ENCODE results near the gene FGD2.
"Not testable (repeated sequence)": the region's sequence is repeated elsewhere in the genome, so short reads cannot be mapped to it uniquely, and the experiment has no call there.

FGD2 gene

GRCh38 chr6:36980876-36981619 is 24.4 kb upstream of the FGD2 start:
- H3K27me3 ChIP-seq (ENCODE audit: control insufficient read depth in 1 of 2, insufficient read depth in 2 of 2, low read length in 2 of 2): no peaks in the 10 kb centered on the region
- H3K36me3 ChIP-seq (ENCODE audit: control insufficient read depth in 2 of 2, insufficient read depth in 2 of 2, low read length in 2 of 2): peaks cover 22% of the 10 kb centered on the region in 2 donors
- no peak overlapping the region for H3K9ac ChIP-seq (ENCODE audit: low read length in 2 of 2)
- peaks cover 52% of the 10 kb centered on the region for H3K4me1 ChIP-seq (ENCODE audit: control insufficient read depth, insufficient read depth, low read length)
- no peak overlapping the region for H3K4me3 ChIP-seq (ENCODE audit: low read length in 2 of 2)
- peak overlapping the region; percentile 18 for H3K27ac ChIP-seq (ENCODE audit: low read length)
- H3K9me3 ChIP-seq (ENCODE audit: control insufficient read depth in 2 of 2, low read length in 2 of 2): no peaks in the 10 kb centered on the region

- Histone ChIP-seq H3K27me3 (ENCODE audit: control insufficient read depth in 1 of 2, insufficient read depth in 2 of 2, low read length in 2 of 2) (no peaks in the 10 kb centered on the region), H3K9me3 (ENCODE audit: control insufficient read depth in 2 of 2, low read length in 2 of 2) (no peaks in the 10 kb centered on the region), H3K9ac (ENCODE audit: low read length in 2 of 2) (peak overlapping the region in 1 of 2 donors; percentile 29), H3K27ac (ENCODE audit: low read length) (no peak overlapping the region), H3K36me3 (ENCODE audit: control insufficient read depth in 2 of 2, insufficient read depth in 2 of 2, low read length in 2 of 2) (peaks cover 0 to 3% of the 10 kb centered on the region in 2 donors), H3K4me1 (ENCODE audit: control insufficient read depth, insufficient read depth, low read length) (peaks cover 63% of the 10 kb centered on the region), H3K4me3 (ENCODE audit: low read length in 2 of 2) (no peak overlapping the region)
Observed at GRCh38 chr6:36983538-36983937, 21.9 kb upstream of the FGD2 start.

- Histone ChIP-seq H3K36me3 (ENCODE audit: control insufficient read depth in 2 of 2, insufficient read depth in 2 of 2, low read length in 2 of 2) (peaks cover 0 to 2% of the 10 kb centered on the region in 2 donors), H3K9me3 (ENCODE audit: control insufficient read depth in 2 of 2, low read length in 2 of 2) (no peaks in the 10 kb centered on the region), H3K27me3 (ENCODE audit: control insufficient read depth in 1 of 2, insufficient read depth in 2 of 2, low read length in 2 of 2) (no peaks in the 10 kb centered on the region), H3K4me1 (ENCODE audit: control insufficient read depth, insufficient read depth, low read length) (peaks cover 53% of the 10 kb centered on the region), H3K27ac (ENCODE audit: low read length) (peak overlapping the region; percentile 96), H3K9ac (ENCODE audit: low read length in 2 of 2) (peak overlapping the region; percentile 84 to 89), H3K4me3 (ENCODE audit: low read length in 2 of 2) (peak overlapping the region; percentile 92 to 94)
Observed at GRCh38 chr6:36984581-36985416, 20.7 kb upstream of the FGD2 start.

- H3K27me3 ChIP-seq (ENCODE audit: control insufficient read depth in 1 of 2, insufficient read depth in 2 of 2, low read length in 2 of 2): no peaks in the 10 kb centered on the region
- H3K4me1 ChIP-seq (ENCODE audit: control insufficient read depth, insufficient read depth, low read length): peaks cover 48% of the 10 kb centered on the region
- peaks cover 0 to 2% of the 10 kb centered on the region in 2 donors for H3K36me3 ChIP-seq (ENCODE audit: control insufficient read depth in 2 of 2, insufficient read depth in 2 of 2, low read length in 2 of 2)
- H3K9me3 ChIP-seq (ENCODE audit: control insufficient read depth in 2 of 2, low read length in 2 of 2): no peaks in the 10 kb centered on the region
- peak overlapping the region; percentile 92 to 94 for H3K4me3 ChIP-seq (ENCODE audit: low read length in 2 of 2)
- H3K27ac ChIP-seq (ENCODE audit: low read length): peak overlapping the region; percentile 96
- peak overlapping the region; percentile 88 to 89 for H3K9ac ChIP-seq (ENCODE audit: low read length in 2 of 2)
Observed at GRCh38 chr6:36985417-36985807, 20.0 kb upstream of the FGD2 start.

GRCh38 chr6:36985808-36986703 is 19.4 kb upstream of the FGD2 start, which contains the start of gene MTCH1:
Gene MTCH1, minus strand, starts transcription at chr6:36986196. Its CDS starts 23 bp downstream, at chr6:36986173.
- Histone ChIP-seq H3K27me3 (ENCODE audit: control insufficient read depth in 1 of 2, insufficient read depth in 2 of 2, low read length in 2 of 2) (no peaks in the 10 kb centered on the region), H3K9ac (ENCODE audit: low read length in 2 of 2) (peak within 1 kb of the TSS; percentile 89 to 97), H3K9me3 (ENCODE audit: control insufficient read depth in 2 of 2, low read length in 2 of 2) (no peaks in the 10 kb centered on the region), H3K4me1 (ENCODE audit: control insufficient read depth, insufficient read depth, low read length) (peaks cover 42% of the 10 kb centered on the region), H3K4me3 (ENCODE audit: low read length in 2 of 2) (peak within 1 kb of the TSS; percentile 92 to 94), H3K36me3 (ENCODE audit: control insufficient read depth in 2 of 2, insufficient read depth in 2 of 2, low read length in 2 of 2) (peaks cover 0 to 2% of the 10 kb centered on the region in 2 donors), H3K27ac (ENCODE audit: low read length) (peak within 1 kb of the TSS; percentile 96)

- H3K9me3 ChIP-seq (ENCODE audit: control insufficient read depth in 2 of 2, low read length in 2 of 2): no peaks in the 10 kb centered on the region
- H3K27me3 ChIP-seq (ENCODE audit: control insufficient read depth in 1 of 2, insufficient read depth in 2 of 2, low read length in 2 of 2): no peaks in the 10 kb centered on the region
- H3K9ac ChIP-seq (ENCODE audit: low read length in 2 of 2): peak overlapping the region; percentile 89 to 97
- H3K4me3 ChIP-seq (ENCODE audit: low read length in 2 of 2): peak overlapping the region; percentile 78 to 94
- H3K36me3 ChIP-seq (ENCODE audit: control insufficient read depth in 2 of 2, insufficient read depth in 2 of 2, low read length in 2 of 2): no peaks in the 10 kb centered on the region
- peak overlapping the region; percentile 96 for H3K27ac ChIP-seq (ENCODE audit: low read length)
- H3K4me1 ChIP-seq (ENCODE audit: control insufficient read depth, insufficient read depth, low read length): peaks cover 37% of the 10 kb centered on the region
Observed at GRCh38 chr6:36986704-36987047, 18.8 kb upstream of the FGD2 start.

- no peak overlapping the region for H3K27ac ChIP-seq (ENCODE audit: low read length)
- no peaks in the 10 kb centered on the region for H3K9me3 ChIP-seq (ENCODE audit: control insufficient read depth in 2 of 2, low read length in 2 of 2)
- H3K27me3 ChIP-seq (ENCODE audit: control insufficient read depth in 1 of 2, insufficient read depth in 2 of 2, low read length in 2 of 2): no peaks in the 10 kb centered on the region
- no peak overlapping the region for H3K9ac ChIP-seq (ENCODE audit: low read length in 2 of 2)
- peaks cover 22% of the 10 kb centered on the region for H3K4me1 ChIP-seq (ENCODE audit: control insufficient read depth, insufficient read depth, low read length)
- no peak overlapping the region for H3K4me3 ChIP-seq (ENCODE audit: low read length in 2 of 2)
- H3K36me3 ChIP-seq (ENCODE audit: control insufficient read depth in 2 of 2, insufficient read depth in 2 of 2, low read length in 2 of 2): no peaks in the 10 kb centered on the region
Observed at GRCh38 chr6:36989264-36989663, 16.2 kb upstream of the FGD2 start.

GRCh38 chr6:36990401-36990800 is 15.1 kb upstream of the FGD2 start:
- not testable (repeated sequence) for H3K27me3 ChIP-seq (ENCODE audit: control insufficient read depth in 1 of 2, insufficient read depth in 2 of 2, low read length in 2 of 2); H3K36me3 ChIP-seq (ENCODE audit: control insufficient read depth in 2 of 2, insufficient read depth in 2 of 2, low read length in 2 of 2)
- peaks cover 11% of the 10 kb centered on the region for H3K4me1 ChIP-seq (ENCODE audit: control insufficient read depth, insufficient read depth, low read length)

GRCh38 chr6:36997811-36998722 is 7.4 kb upstream of the FGD2 start:
- Histone ChIP-seq H3K4me1 (ENCODE audit: control insufficient read depth, insufficient read depth, low read length) (peaks cover 17% of the 10 kb centered on the region), H3K36me3 (ENCODE audit: control insufficient read depth in 2 of 2, insufficient read depth in 2 of 2, low read length in 2 of 2) (no peaks in the 10 kb centered on the region), H3K9ac (ENCODE audit: low read length in 2 of 2) (peak overlapping the region; percentile 68), H3K9me3 (ENCODE audit: control insufficient read depth in 2 of 2, low read length in 2 of 2) (no peaks in the 10 kb centered on the region), H3K4me3 (ENCODE audit: low read length in 2 of 2) (no peak overlapping the region), H3K27ac (ENCODE audit: low read length) (peak overlapping the region; percentile 92), H3K27me3 (ENCODE audit: control insufficient read depth in 1 of 2, insufficient read depth in 2 of 2, low read length in 2 of 2) (no peaks in the 10 kb centered on the region)

More at GRCh38 chr6:36990401-36990800, 15.1 kb upstream of the FGD2 start:
- H3K27ac ChIP-seq (ENCODE audit: low read length); H3K9ac ChIP-seq (ENCODE audit: low read length in 2 of 2); H3K4me3 ChIP-seq (ENCODE audit: low read length in 2 of 2); H3K9me3 ChIP-seq (ENCODE audit: control insufficient read depth in 2 of 2, low read length in 2 of 2): not testable (repeated sequence)

Measured in stomach smooth muscle (tissue), 2 donors.